Measurements from ENCODE around the gene ANKRD11.
"Not testable (repeated sequence)": the region's sequence is repeated elsewhere in the genome, so short reads cannot be mapped to it uniquely, and the experiment has no call there.

The ANKRD11 gene

DNA sequence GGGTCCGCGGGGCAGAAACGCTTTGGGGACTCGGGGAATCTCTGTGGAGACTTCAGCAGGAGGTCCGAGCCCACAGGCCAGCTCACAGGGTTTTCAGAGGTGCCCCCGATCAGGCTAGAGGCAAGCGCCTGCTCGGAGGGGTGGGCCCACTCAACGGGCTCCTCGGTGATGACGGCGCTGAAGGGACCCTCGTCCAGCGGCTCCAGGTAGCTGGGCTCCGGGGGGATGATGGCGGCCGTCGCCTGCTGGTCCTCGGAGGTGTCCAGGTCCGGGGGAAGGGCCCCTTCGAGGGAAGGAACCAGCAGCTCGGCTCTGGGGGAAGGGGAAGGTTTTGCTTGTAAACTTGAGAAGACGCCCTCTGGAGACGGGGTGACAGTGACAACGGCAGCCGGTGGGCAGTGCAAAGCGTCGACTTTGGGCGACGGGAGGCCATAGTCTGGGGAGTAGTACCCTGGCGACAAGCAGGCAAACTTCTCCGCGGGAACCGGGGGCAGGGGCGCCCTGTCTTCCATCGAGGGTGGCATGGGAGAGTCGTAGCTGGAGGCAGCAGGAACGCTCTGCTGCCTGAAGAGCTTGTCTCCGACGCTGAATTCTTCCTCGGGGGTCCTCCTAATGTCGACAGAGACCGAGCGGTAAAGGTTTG lies 209.7 kb downstream of the ANKRD11 start:
- DNase-seq (ENCODE audit: low read depth) = no peak

DNA sequence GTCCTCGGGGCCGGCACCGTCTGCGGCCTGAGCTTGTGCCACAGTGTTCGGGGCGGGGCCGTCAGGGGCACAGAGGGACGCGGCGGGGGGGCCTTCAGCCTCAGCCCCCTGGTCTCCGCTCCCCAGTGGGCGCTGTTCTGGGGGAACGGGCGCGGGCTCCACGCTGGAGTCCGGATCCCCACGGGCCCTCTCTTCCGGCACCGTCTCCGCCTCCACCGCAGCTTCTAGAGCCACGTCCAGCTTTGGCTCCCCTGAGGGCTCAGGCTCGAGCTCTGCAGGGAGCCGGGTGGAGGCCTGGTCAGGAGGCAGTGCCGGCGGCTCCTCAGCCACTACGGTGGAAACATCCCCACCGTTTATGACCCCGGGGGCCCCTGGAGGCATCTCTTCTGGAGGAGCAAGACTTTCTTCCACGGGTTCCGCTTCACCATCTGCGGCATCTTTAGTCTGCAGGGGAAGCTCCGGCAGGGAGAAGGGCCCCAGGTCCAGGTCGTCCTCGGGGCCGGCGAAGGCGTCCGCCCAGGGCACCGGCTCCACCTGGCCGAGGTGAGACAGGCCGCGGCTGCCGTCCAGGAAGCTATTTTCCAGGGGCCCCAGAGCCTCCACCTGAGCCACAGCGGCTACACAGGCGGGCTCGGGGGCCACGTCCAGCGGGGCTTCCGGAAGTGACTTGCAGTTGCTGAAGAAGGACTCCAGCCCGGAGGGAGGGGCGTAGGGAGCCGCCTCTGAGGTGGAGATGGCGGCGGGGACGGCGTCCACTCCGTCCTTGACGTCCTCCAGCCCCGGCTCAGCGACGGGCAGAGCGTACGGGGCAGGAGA lies 210.5 kb downstream of the ANKRD11 start:
- DNase-seq (ENCODE audit: low read depth) = no peak

GRCh38 chr16:89278441-89279240 lies 211.7 kb downstream of the ANKRD11 start:
- no peak for DNase-seq (ENCODE audit: low read depth)

DNA sequence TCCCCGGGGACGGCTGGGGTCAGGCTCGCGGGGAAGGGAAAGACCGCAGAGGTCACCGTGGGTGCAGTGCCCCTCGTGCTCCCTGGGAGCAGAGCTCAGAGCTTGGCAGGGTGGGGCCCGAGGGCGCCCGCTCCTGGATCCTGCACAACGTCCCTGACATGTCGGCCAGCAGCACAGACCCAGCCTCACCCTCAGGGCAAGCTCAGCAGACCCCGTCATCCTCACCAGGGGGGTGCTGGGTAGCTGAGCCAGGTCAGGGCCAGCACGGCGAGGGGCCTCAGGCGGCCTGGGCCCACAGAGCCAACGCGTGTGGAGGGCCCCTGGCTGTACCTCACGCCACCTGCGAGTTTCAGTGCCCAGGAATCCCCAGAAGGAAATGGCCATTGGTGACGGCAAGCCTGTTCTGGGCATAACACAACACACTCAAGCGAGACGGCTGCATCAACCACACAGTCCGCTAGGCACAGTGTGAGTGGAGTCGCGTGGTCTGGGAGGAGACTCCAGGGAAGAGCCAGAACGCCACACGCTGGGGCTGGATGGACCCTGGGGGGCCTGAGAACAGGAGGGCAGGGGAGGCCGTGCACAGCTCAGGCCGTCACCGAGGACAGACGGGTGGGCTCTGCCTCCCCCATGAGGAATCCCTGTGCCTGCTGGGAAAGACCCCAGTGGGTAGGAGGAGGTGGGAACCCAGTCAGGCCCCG lies 212.6 kb downstream of the ANKRD11 start:
- no peak for DNase-seq (ENCODE audit: low read depth)

- no peak for DNase-seq (ENCODE audit: low read depth)
Measured at GRCh38 chr16:89277049-89277448, 213.3 kb downstream of the ANKRD11 start.

GRCh38 chr16:89275837-89276720 lies 214.3 kb downstream of the ANKRD11 start:
- no peak for DNase-seq (ENCODE audit: low read depth)

GRCh38 chr16:89275284-89275584 lies 215.1 kb downstream of the ANKRD11 start:
- no peak for DNase-seq (ENCODE audit: low read depth)

DNA sequence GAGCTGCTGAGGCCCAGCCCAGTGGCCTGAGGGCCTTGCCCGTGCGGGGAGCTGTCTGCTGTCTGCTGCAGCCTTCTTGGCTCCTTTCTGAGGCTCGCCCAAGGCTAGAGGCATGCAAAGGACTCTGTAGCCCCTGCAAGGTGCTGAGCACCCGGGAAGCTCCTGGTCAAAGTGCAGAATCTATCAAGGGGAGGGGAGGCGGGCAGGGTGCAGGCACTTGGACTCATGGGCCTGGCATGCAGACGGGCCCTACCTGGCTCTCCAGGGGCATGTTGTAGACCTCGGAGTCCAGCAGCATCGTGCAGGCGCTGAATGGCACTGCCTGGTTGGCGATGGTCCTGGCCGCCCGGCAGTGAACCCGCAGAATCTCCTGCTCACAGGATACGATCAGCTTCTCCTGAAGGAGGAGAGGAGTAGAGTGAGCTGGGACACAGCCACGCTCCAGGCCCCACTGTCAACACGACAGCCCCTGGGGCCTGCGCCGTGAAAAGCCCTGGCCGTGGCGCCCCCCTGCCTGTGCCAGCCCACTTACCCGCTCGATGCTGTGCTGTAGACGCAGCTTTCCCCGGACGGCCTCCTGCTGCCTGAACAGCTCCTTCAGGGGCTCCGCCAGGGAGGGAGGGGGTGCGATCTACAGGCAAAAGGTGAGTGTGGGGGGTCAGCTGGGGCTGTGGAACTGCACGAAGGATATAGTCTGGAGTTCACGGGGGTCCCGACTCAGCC lies 215.6 kb downstream of the ANKRD11 start:
- DNase-seq (ENCODE audit: low read depth) = no peak

DNA sequence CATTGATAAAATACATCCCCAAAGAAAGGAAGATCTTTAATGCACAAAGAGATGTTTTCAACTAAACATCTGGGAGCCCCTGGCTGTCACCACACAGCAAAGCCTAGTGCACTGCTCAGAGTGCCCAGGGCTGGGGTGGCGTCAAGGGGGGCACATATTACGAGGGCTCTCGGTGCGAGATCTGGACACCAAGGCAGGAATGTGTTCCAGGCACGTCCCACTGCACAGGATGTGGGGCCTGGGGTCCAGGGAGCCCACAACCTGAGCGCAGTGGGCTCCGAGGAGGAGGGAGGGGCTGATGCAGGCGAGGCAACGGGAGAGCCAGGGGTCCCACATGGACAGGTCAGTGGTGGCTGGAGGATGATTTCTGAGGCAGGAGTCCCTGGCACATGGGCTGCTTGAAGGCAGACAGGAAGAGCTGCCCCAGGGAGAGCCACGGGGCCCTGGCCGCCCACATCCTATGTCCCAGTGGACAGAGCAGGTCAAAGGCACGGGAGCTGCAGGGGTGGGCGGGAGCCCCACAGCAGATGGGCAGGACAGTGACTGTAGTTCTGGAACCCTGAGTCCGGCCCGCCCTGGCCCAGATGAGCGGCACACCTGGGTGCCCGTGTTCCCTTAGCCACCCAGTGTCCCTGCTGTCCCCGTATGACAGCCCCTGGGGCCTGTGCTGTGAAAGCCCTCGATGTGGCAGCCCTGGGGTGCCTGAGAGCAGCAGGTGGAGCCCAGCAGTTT lies 216.5 kb downstream of the ANKRD11 start:
- DNase-seq (ENCODE audit: low read depth) = no peak

DNA sequence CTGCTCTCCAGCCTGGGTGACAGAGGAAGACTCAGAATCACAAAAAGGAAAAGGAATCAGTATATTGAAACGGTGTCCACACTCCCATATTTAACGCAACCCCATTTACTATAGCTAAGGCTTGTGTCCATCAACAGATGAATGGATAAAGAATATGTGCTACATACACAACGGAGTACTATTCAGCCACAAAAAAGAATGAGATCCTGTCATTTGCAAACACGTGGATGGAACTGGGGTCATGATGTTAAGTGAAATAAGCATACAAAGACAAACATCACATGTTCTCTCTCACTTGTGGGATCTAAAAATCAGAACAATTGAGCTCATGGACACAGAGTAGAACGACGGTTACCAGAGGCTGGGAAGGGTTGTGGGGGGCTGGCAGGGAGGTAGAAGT lies 217.7 kb downstream of the ANKRD11 start:
- DNase-seq (ENCODE audit: low read depth) = no peak

DNA sequence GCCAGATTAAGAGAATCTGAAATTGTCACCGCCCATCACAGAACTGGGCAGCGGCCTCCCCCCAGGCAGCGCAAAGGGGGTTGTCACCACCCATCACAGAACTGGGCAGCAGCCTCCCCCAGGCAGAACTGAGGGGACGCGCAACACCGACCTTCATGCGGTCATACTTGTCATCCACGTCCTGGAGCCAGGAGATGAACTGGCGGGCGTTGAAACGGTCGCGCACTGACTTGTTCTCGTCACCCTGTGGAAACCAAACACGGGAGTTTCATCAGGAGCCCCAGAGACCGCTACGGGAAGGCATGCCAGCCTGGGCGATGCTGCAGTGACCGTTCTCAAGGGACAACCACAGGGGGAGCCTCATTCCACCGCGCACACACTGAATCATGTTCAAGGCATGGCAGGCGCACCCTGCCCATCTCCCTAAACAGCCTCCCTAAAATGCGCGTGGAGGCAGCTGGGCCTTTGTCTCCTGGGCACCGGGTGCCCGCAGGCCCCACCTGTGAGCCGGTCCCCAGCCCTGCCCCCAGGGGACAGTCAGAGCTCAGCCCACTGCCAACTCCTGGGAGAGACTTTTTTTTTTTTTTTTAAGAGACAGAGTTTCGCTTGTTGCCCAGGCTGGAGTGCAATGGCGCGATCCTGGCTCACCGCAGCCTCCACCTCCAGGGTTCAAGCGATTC lies 219.6 kb downstream of the ANKRD11 start:
- DNase-seq (ENCODE audit: low read depth) = no peak

DNA sequence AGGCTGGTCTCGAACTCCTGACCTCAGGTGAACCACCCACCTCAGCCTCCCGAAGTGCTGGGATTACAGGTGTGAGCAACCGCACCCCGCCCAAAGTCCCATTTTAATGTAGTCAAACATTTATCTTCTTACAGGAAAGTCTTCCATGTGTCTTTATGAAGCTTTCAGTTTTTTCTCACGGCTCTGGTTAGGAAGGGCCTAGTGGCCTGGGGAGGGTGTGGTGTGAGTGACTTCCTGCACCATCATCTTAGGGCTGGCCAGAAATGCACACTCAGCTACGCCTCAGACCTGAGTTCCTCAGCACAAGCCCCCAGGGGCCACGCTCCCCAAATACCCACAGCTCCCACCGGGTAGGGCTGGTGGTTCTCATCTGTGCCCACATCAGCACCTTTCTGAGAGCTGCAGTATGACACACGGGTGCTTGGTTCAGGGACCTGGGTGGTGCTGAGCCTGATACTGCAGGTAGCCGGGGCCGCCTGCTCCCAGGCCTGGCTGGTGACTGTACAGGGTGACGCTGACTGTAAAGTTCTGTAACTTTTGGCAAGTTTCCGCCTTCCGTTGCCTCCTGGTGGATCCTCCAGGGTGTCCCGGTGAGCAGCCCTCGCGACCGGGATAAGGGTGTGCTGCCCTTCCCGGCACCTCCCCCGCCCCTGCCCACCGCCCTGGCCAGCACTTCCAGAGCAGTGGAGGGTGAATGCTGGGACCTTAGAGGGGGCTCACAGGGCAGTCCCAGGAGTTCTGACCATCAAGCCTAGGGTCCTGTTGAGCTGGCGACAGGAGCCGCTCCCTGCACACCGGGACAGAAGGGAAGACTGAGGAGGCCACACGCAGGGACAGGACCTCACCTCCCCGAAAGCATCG lies 220.3 kb downstream of the ANKRD11 start:
- DNase-seq (ENCODE audit: low read depth) = no peak

- DNase-seq (ENCODE audit: low read depth) = peak; percentile 62
Measured at GRCh38 chr16:89268987-89269735, 221.2 kb downstream of the ANKRD11 start.

DNA sequence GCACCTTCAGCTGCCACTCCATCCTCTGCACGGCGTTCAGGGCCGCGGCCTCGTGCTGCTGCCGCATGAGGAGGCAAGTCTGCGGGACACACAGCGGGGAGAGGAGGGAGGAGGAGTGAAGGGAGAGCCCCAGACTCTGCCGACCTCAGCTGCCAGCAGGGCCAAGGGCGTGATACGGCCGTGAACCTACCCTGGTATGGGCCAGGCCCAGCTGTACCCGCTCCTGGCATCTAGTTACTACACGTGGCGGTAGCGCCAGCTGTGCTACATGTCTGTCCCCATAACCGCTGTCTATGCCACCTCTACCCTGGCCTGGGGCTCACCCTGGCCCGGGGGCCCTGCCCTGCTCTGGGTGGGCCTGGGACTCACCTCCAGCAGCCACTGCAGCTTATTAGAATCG lies 221.8 kb downstream of the ANKRD11 start:
- DNase-seq (ENCODE audit: low read depth) = no peak

GRCh38 chr16:89267746-89268145 lies 222.6 kb downstream of the ANKRD11 start:
- DNase-seq (ENCODE audit: low read depth) = not testable (repeated sequence)

GRCh38 chr16:89266521-89267134 lies 223.7 kb downstream of the ANKRD11 start:
- DNase-seq (ENCODE audit: low read depth) = no peak

DNA sequence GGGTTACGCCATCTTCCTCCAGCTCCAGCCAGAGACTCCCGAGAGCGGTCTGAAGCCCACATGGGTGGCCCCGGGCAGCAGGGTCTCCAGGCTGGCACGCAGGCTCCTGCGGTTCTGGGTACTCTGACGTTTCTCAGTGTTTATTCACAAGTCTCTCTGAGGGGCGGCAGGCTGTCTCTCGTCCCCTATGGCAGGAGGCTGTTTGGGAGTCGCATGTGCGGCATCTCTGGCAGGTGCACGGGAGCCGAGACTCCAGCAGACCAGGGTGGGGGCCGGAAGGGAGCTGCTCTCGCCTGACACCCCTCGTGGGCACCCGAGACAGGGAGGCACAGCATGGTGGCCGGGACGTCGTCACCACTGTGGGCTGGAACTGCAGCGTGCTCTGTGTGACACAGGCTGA lies 224.7 kb downstream of the ANKRD11 start:
- no peak for DNase-seq (ENCODE audit: low read depth)
